Cardiac muscle cell (in vitro differentiated cells and primary cell): ENCODE data around the gene LILRA6. TPM values are rescaled to one million over a fixed set of nuclear protein-coding genes. Genes with fewer than 3 reads are reported as not detected.
A peak's percentile ranks its signal among the peaks of the same experiment; 100 is the strongest.
"Not testable (repeated sequence)": the region's sequence is repeated elsewhere in the genome, so short reads cannot be mapped to it uniquely, and the experiment has no call there.

Experiments used
- DNase-seq, 2 donors: peaks; one replicate each; pipeline versions ENCODE4 v3.0.0 to v3.0.0-alpha.2; 2010 to 2017; ENCODE audit warnings: low read depth in 1 of 2, low spot score in 1 of 2
- H3K27ac ChIP-seq: fragments of 200-600 bp; sonication (generic); 2 replicates; pipeline ENCODE4 v1.5.1; 2016
- H3K27me3 ChIP-seq: fragments of 200-600 bp; sonication (generic); 2 replicates; pipeline ENCODE4 v1.6.0; 2016; ENCODE audit warnings: control low read depth
- H3K36me3 ChIP-seq: fragments of 200-600 bp; sonication (generic); 2 replicates; pipeline ENCODE4 v1.5.1; 2016; ENCODE audit warnings: control low read depth
- H3K4me1 ChIP-seq: fragments of 200-600 bp; sonication (generic); 2 replicates; pipeline ENCODE4 v1.8.1; 2017; ENCODE audit warnings: low read depth, mild to moderate bottlenecking, mixed run types
- H3K4me3 ChIP-seq: fragments of 200-600 bp; sonication (generic); 2 replicates; pipeline ENCODE4 v1.5.1; 2016; ENCODE audit warnings: mild to moderate bottlenecking
- H3K9me3 ChIP-seq: fragments of 200-600 bp; sonication (generic); 2 replicates; pipeline ENCODE4 v1.5.1; 2017; ENCODE audit warnings: low read depth, mild to moderate bottlenecking, control low read depth
- CTCF ChIP-seq: IDR thresholded peaks from 2 replicates; pipeline ENCODE4 v1.5.1; 2012; ENCODE audit warnings: low read depth, mild to moderate bottlenecking, low read length
- polyA plus RNA-seq: library from polyadenylated mRNA; unstranded; fragments of >200 nt; fragmentation: Nextera tagmentation; extraction: Ambion mirVana; gene quantifications from 2 replicates; pipeline ENCODE4 v1.2.1, GENCODE V29; 2016
- total RNA-seq: library from RNA; depleted of rRNA; stranded (reverse); fragments of >200 nt; gene quantifications from 2 replicates; pipeline ENCODE4 v1.2.3, GENCODE V29; 2016

Gene LILRA6
- total and polyA plus RNA-seq, 2 experiments from 2014 or later: 0.15 to 0.27 TPM

- H3K4me3 ChIP-seq: no peak overlapping the region
- no peak for TF ChIP-seq CTCF
- H3K36me3 ChIP-seq: peaks cover 46% of the 10 kb centered on the region
- H3K27me3 ChIP-seq: no peaks in the 10 kb centered on the region
- peak in 1 of 2 donors; percentile 100 for DNase-seq
- H3K9me3 ChIP-seq: no peaks in the 10 kb centered on the region
- H3K4me1 ChIP-seq: peaks cover 40% of the 10 kb centered on the region
- H3K27ac ChIP-seq: peak overlapping the region; percentile 68
These were observed 34.4 kb downstream of the LILRA6 start for GRCh38 chr19:54207983-54208783.

GRCh38 chr19:54207676-54207982 is 35.0 kb downstream of the LILRA6 start:
- Histone ChIP-seq H3K27me3 (no peaks in the 10 kb centered on the region), H3K4me3 (no peak overlapping the region), H3K27ac (peak overlapping the region; percentile 68), H3K4me1 (peaks cover 40% of the 10 kb centered on the region), H3K9me3 (no peaks in the 10 kb centered on the region), H3K36me3 (peaks cover 52% of the 10 kb centered on the region)
- no peak for TF ChIP-seq CTCF
- no peak for DNase-seq

GRCh38 chr19:54207193-54207592 is 35.4 kb downstream of the LILRA6 start:
- peak overlapping the region; percentile 23 for H3K27ac ChIP-seq
- H3K4me3 ChIP-seq, H3K9me3 ChIP-seq, DNase-seq, H3K27me3 ChIP-seq: not testable (repeated sequence)
- peaks cover 44% of the 10 kb centered on the region for H3K4me1 ChIP-seq
- peaks cover 56% of the 10 kb centered on the region for H3K36me3 ChIP-seq

- H3K36me3 ChIP-seq: peaks cover 60% of the 10 kb centered on the region
- peaks cover 48% of the 10 kb centered on the region for H3K4me1 ChIP-seq
- H3K27me3 ChIP-seq: no peaks in the 10 kb centered on the region
- no peak overlapping the region for H3K4me3 ChIP-seq
- TF ChIP-seq CTCF: no peak
- no peaks in the 10 kb centered on the region for H3K9me3 ChIP-seq
- peak overlapping the region; percentile 23 for H3K27ac ChIP-seq
- DNase-seq: no peak
These were observed 35.8 kb downstream of the LILRA6 start for GRCh38 chr19:54206831-54207177.

GRCh38 chr19:54206030-54206830 is 36.4 kb downstream of the LILRA6 start:
- no peak overlapping the region for H3K4me3 ChIP-seq
- H3K4me1 ChIP-seq: peaks cover 51% of the 10 kb centered on the region
- H3K9me3 ChIP-seq: no peaks in the 10 kb centered on the region
- no peak overlapping the region for H3K27ac ChIP-seq
- no peaks in the 10 kb centered on the region for H3K27me3 ChIP-seq
- no peak for DNase-seq
- peaks cover 63% of the 10 kb centered on the region for H3K36me3 ChIP-seq
- TF ChIP-seq CTCF: no peak
